HG02885 (cell line): ENCODE measurements around the gene OR6S1.
"Not testable (repeated sequence)": the region's sequence is repeated elsewhere in the genome, so short reads cannot be mapped to it uniquely, and the experiment has no call there.

Source experiments
- ATAC-seq: cut with Tn5 transposase; IDR thresholded peaks from one replicate; pipeline ENCODE4 v1.9.1; 2021; ENCODE audit warnings: mild to moderate bottlenecking; ENCODE audit not compliant: unreplicated experiment, poor library complexity

OR6S1 gene

DNA sequence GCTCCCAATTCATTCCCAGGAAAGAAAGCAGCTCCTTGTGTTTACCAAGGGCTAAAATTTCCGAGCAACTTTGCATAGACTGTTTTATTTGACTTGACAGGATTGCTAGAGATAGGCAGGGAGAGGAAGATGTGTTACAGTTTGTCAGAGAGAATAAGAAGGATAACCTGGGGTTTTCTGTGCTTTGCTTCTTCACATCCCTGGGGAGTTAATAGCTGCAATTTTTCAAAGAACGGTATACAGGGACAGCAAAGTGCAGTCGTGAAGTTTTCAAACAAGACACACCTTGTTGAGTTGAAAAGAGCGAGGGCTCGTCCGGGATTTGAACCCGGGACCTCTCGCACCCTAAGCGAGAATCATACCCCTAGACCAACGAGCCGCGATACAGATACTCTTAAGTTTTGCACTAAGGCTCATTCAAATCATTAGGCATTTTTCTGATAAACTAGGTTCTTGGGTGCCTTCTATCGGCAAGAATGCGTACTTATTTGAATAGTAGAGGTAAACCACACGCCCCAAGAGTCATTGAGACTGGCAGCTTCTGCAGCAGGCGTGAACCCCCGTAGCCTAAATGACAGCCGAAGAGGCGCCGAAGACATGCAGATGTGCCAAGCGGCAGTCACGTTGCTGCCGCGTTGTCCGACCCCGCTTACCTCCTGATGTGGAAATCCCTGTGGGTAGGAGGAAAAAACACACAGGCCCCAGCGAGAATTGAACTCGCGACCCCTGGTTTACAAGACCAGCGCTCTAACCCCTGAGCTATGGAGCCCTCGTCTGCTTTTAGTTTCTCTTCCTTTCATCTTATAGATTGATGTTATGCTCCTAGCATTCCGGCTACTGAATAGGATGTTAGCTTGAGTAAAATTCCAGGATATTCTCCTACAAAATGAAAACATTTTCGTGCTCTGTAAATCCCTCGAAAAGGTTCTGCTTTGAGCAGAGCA is 28.1 kb downstream of the OR6S1 start:
- ATAC-seq, result peak; percentile 66

DNA sequence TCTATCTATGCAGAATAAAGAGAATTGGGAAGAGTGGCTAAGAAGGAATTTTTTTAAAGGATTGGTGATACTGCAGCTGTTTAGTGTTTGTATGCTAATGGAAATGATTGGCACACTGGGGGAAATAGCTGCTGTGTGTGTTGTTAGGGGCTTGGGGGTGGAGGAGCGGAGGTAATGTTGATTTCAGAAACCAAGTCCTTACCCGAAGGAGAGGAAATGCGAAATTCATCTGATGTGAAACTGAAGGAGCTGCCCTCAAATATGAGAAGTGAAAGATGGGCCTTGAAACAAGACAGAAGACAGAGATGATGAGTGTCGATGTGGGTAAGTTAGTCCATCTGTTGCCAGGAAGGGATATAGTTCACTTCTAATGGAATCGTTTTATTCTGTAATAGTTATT is 29.1 kb downstream of the OR6S1 start:
- peak; percentile 16 for ATAC-seq

DNA sequence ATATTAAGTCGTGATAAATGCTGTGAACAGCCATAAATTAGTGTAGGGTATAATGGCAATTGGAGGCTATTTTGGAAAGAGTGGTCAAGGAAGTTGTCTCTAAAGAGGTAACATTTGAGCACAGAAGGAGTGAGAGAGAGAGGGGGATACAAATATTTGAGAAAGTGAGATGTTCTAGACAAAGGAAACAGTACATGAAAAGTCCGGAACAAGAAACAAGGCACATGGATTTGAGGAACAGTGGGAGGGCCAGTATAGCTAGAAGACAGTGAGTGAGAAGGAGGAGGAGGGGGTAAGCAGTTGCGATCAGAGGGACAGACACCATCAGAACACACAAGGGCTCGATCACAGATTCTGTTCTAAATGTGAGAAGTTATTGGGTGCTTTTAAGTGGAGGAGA is 30.2 kb downstream of the OR6S1 start:
- no peak for ATAC-seq

DNA sequence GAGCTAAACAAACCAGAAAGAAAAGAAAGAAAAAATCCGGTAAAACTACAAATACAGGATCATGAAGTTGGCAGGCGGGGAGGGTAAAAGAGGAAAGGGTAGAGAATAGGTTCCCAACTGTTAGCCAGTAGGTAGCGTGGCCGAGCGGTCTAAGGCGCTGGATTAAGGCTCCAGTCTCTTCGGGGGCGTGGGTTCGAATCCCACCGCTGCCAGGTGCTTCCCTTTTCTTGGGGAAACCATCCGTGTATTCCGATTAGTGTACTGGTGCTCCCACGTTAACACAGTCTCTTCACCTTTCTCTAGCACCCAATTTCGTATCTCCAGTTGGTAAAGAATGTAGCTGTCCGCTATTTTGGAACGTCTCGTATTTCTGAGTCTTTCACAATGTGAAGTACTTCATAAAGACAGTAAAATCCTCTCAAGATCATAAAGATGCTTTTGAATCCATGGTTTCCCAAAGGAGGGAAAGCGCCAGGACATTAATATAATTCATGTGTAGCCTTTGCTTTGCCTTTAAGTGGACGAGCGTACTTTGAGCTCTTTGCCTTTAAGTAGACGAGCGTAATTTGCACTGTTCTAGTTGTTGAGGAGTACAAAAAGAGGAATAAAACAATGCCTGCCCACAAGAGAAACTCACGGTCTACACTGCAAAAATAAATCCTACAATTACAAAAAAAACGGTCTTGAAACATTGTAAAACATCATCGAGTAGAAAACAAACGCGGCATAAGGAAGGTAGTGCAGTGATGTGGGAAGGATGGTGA is 31.3 kb downstream of the OR6S1 start:
- no peak for ATAC-seq

DNA sequence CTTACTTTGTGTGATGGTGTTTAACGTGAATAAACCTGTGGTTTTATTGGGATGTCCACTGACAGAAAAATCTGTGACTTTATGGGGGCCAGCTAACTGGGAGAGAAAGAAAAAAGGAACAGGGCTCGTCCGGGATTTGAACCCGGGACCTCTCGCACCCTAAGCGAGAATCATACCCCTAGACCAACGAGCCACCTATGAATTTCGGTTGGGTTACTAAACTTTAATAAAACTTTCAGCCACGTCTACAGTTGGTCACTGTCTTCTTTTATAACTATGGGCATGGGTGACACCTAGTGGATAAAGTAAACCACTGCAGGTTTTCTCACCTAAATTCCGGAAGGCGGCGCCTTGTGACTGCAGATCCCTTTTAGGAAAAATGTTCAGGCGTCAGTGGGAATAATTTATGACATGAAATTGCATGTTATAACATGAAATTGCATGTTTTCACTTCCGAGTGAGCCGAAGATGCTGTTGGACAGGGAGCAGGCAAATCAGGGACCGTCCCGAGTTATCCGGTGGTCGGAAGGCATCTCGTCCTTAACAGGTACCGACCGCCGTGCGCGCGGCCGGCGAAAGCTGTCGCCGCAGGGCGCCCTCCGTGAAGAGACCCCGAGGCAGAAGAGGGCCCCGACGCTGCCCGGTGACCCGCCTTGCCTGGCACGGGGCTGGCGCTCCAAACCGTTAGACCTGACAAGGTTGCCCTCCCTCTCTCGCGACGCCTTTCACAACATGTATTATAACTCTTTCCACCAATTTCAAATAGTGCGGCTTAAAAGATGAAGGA is 32.1 kb downstream of the OR6S1 start:
- no peak for ATAC-seq

DNA sequence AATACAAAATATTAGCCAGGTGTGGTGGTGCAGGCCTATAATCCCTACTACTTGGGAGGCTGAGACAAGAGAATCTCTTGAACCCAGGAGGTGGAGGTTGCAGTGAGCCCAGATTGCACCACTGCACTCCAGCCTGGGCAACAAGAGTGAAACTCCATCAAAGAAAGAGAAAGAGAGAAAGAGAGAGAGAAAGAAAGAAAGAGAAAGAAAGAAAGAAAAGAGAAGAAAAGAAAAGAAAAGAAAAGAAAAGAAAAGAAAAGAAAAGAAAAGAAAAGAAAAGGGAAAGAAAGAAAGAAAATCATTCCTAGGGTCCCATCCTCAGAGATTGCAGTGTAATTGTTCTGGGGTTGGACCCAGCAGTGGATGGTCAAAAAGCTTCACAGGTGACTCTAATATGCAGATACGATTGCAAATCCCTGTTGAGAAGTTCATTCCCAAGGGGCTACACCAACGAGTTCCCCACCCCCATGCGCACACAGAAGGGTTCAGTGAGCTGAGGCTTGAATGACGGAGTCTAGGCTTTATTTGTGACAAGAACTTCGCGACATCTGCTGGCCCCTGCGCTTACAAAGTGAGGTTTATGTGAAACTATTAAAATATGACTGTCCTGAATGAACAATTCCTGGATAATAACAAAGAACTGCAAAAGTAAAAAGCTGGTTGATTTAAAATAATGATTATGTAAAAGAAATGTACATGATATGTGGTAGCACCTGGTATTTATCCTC is 32.9 kb downstream of the OR6S1 start:
- no peak for ATAC-seq

- no peak for ATAC-seq
Observed at GRCh38 chr14:20607617-20608016, 33.9 kb downstream of the OR6S1 start.

DNA sequence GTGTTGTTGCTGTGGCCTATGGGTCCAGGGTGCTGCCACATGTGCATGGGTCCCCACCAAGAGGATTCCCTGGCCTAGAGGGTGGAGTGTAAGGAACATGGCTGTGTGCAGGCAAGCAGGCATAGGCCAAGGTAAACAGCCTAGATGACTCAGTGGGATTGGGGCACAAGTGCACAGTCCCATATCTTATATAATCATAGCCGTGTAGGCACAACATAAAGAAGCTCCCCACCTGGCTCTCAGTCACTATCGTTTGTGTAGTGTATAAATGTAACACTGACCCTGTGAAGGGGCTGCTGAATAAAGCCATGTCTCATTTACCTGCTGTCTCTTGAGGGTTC is 34.6 kb downstream of the OR6S1 start:
- no peak for ATAC-seq

DNA sequence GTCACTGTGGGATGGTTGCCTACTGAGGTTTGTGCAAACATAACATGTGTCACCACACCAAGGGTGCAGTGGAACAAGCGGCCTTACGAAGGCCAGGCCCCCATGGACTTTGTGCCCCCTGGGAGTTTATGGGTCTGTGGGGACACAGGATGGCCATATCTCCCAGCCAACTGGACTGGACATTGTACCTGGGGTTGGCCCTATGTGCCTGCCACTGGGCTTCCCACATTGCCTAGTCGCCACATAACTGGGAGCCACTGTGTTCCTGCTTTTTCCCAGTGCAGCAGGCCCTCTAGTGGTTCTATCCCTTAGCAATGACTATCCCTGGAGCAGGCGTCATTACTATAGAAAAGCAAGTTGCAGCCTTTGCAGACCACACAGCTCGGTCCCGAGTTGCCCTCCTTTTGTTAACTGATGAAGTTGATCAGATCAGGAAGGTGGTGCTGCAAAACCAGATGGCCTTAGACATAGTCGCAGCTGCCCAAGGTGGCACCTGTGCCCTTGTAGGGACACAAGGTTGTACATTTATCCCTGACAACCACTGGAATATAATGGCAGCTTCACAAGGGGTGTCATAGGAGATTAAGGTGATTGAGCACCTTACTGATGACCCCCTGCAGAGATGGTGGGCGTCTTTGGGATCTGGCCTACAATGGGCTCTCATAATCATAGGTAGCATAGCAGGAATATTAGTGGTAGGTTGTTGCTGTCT is 35.1 kb downstream of the OR6S1 start:
- ATAC-seq, result no peak

DNA sequence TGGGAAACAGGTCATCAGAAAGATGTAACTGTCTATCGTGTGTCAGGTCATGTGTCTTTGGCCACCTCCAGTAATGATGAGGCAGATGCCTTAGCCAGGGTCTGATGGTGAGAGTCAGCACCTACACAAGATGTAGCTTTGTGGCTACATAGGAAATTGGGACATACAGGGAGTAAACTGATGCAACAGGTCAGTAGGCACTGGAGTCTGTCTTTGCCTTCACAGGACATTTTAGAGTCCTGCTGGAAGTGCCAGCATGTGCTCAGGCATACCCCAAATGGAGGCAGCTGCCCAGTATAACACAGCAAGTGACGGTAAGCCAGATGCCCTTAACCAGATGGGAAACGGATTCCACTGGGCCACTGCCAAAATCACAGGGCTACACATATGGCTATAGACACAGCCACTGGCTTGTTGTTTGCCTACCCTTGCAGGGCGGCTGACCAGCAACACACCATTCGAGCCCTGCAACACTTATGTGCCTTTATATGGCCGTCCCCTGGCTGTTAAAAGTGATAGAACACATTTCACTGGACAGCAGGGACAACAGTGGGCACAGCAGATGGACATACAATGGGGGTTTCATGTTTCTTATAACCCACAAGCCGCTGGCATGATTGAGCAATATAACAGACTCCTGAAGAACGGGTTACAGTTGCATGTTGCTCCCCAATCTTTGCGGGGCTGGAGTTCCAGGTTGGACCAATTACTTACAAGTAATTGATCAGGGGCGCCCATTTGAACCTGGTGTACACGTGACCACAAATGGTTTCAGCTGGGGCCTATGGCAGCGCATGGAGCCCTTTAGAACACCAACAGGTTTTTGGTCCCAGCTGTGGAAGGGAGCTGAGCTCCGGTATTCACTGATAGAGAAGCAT is 37.4 kb downstream of the OR6S1 start:
- ATAC-seq, result no peak

- no peak for ATAC-seq
Observed at GRCh38 chr14:20602583-20602982, 38.9 kb downstream of the OR6S1 start.

DNA sequence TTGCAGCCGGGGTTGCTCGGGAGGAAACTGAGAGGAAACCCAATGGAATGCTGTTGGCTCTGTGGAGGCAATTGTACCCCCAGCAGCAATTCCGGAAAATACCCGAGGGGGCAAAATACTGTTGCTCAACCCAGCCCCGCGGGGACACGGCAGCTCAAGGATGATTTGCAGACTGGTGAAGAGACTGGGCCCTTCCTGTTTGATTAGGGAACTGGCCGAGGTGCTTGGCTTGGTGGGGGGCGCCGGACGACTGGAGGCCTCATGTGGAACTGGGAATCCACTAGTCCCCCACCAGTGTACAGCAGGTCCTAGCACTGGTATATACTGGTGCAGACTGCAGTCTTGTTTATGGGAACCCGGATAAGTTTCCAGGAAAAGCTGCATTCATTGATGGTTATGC is 40.0 kb downstream of the OR6S1 start:
- no peak for ATAC-seq

DNA sequence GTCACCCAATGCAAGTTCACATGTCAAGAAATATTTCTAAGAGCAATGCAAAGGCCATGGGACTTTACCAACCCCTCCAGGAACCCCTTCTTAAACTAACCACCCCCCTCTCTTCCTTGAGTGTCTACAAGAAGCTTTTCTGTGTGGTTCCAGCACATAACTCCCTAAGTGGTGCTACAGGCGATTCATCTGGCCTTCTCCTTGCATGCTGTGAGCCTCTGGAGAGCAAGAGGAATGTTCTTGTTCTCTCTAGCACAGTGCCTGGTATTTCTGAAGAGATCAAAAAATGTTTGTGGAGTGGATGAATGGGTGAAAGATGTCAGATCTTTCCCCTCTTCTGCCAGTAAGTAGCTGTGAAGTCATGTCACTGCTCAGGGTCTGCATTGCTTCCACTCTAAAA is 44.4 kb downstream of the OR6S1 start:
- no peak for ATAC-seq

DNA sequence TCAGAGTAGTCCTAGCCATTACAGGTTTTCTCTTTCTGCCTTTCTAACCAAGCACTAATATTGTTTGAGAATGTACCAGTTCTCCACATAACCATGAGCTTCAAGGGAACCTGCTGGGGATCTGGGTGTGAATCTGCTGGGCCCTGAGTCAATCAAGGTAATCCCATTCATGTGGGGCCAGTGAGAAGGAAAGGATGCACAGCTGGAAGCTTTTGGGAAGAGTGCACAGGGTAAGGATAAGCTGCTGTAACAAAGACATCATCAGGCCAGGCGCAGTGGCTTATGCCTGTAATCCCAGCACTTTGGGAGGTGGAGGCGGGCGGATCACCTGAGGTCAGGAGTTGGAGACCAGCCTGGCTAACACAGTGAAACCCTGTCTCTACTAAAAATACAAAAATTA is 45.8 kb downstream of the OR6S1 start:
- not testable (repeated sequence) for ATAC-seq

- ATAC-seq, result no peak
Observed at GRCh38 chr14:20592574-20592973, 48.9 kb downstream of the OR6S1 start.

GRCh38 chr14:20591235-20591634 is 50.3 kb downstream of the OR6S1 start, which contains the start of gene RNASE12:
Gene RNASE12, minus strand, starts transcription at chr14:20591376. Its CDS starts 653 bp downstream, at chr14:20590723.
- ATAC-seq, result no peak
